ENCODE measurements around the gene C1orf159.

GRCh38 chr1:1092894-1093609 is 22.8 kb downstream of the C1orf159 start:
- TF ChIP-seq CTCF (IDR thresholded peaks at IDR 0.05) (no peak), POLR2A (IDR thresholded peaks at IDR 0.05) (no peak)

Measured in esophagus squamous epithelium (tissue), 4 donors.